ENCODE measurements around the gene ATXN1.

Gene ATXN1

GRCh38 chr6:16694781-16695578 lies 66.3 kb downstream of the ATXN1 start:
- no peak for DNase-seq

DNA sequence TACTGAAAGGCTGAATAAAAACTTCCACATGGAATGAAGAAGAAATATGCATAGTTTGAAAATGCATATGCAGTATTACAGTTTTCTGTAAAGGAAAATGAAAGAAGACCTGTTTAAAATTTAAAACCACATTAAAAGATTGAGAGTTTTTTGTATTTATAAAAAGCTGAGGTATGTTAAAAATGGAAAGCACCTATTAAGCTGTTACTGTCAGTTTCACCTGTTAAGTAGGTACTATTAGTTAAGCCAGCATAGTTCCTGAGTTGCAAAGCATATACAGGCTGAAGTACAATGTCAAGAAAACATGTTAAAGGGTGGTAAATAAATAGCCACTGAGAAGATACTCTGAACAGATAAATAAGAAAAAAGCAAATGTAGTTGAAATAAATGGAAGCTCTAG lies 69.9 kb downstream of the ATXN1 start:
- DNase-seq, result no peak

- no peak for DNase-seq
Measured at GRCh38 chr6:16690608-16691142, 70.6 kb downstream of the ATXN1 start.

- no peak for DNase-seq
Measured at GRCh38 chr6:16689788-16690607, 71.3 kb downstream of the ATXN1 start.

DNA sequence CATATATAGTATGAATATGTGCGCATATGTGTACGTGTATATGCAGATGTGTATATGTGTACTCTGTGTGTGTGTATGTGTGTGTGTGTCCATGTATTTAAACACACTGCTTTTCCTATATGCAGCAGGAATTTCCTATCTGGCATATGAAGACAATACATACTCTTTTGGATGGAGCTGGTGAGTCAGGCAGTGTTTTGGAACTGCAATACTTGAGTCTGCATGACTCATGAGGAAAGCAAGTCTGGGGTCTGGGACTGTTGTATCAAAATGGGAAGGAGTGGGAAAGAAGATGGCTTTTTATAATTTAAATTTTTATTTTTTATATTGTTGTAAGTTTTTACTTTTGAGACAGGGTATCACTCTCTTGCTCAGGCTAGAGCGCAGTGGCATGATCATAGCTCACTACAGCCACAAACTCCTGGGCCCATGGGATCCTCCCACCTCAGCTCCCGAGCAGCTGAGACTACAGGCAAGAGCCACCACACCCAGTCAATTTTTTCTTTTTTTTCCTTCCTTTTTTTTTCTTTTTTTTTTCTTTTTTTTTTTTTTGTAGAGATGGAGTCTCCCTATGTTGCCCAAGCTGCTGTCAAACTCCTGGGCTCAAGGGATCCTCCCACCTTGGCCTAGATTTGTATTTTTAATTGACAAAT lies 72.2 kb downstream of the ATXN1 start:
- no peak for DNase-seq

GRCh38 chr6:16688436-16688835 lies 72.8 kb downstream of the ATXN1 start:
- DNase-seq, result no peak

DNA sequence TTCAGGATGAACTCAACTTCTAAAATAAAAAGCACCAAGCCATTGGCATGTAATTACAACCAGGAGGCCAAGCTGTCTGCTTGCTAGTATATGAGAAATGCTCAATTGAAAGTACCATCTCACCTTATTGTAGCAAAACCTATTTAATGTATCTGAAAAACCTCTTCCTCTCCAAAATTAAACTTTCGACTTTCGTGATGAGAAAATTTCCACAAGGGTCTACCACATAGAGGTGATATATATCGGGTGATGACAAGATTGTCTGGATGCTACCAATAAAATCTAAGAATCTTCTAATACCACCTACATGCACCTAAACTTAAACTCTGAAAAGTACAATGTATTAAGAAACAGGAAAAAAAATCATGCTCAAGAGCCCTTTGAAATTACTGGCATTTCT lies 74.2 kb downstream of the ATXN1 start:
- DNase-seq, result no peak

DNA sequence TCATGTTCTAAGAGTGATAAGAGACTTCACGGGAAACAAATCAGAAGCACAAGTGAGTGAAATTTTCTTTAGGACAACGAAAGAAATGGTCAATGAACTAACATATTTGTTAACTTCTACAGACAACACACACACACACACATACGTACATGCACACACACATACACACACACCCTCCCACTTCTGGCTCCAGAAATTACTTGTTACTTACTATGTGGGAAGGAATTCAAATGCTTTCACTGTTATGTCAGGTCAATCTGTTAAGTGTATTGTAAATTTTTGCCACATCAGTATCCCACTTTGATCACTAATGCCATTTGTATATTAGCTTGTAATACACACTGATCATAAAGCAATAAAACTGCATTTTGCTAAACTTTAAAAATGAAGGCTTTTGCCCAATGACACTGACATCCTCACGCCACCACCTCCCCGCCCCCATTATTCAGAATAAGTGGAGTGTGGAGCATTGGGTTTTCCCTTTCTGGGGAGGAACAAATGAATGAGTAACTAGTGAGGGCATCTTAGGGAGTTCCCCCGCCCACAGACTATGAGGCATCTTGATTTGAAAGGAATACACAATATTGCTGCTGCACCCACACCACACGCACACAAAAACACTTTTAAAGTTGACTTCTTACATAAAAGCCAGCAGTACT lies 76.2 kb downstream of the ATXN1 start:
- DNase-seq, result no peak

DNA sequence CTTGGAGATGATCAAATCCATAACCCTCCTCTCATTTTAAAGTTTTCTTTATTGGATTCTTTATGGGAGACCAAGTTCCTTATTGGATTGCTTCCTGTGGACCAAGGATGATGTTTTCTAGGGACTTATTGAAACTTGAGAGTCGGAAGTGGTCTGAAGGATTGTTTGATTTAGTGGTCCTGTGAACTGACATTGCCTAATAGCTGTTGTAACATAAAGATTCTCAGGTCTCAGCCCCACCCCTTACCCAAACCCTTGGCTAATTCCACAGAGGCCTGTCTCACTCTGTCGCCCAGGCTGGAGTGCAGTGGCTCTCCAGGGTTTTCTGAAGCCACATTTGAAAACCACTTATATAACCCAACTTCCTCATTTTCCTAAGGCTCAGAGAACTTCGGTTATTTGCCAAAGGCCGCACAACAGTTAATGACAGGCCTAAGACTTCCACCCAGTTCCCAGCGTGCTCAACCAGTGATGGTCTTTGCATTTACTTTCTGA lies 77.0 kb downstream of the ATXN1 start:
- DNase-seq, result no peak

- DNase-seq, result no peak
Measured at GRCh38 chr6:16683641-16684194, 77.5 kb downstream of the ATXN1 start.

GRCh38 chr6:16681260-16681873 lies 79.9 kb downstream of the ATXN1 start:
- DNase-seq, result no peak

GRCh38 chr6:16679050-16679449 lies 82.2 kb downstream of the ATXN1 start:
- no peak for DNase-seq

DNA sequence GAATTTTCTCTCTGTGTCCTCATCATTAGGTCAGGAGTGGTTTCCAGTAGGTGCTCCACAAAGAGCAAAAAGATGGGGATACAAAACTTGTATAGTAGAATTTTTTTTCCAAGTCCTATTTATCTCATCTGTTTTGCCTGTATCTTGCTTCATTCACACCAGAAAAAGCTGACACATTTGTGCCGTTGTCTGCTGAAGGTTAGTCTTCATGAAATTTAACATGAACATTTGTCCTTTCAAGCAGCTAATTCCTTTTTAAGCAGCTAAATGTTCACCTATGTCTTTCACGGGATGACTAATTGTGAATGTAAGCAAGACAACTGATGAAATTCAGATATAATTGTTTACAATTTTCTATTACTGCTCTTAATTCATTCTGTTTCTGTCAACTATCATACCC lies 83.8 kb downstream of the ATXN1 start:
- DNase-seq, result no peak

DNA sequence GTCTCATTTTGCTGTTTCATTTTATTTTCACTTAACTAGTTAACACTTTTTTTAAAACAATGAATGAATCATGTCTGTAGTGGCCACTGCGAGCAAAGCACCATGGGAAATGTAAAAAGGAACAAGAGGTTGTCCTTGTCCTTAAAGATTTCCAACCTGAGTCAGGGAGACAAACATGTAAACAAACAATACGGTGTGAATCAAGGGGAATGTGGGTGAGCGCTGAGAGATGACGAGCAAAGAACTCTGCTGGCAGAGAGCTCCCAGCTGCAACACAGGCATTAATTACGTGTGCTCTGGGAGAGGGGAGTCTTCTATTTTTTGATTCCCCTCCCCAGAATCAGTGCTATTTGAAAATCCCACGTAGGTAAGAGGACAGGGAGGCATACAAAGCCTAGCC lies 84.3 kb downstream of the ATXN1 start:
- DNase-seq, result no peak

DNA sequence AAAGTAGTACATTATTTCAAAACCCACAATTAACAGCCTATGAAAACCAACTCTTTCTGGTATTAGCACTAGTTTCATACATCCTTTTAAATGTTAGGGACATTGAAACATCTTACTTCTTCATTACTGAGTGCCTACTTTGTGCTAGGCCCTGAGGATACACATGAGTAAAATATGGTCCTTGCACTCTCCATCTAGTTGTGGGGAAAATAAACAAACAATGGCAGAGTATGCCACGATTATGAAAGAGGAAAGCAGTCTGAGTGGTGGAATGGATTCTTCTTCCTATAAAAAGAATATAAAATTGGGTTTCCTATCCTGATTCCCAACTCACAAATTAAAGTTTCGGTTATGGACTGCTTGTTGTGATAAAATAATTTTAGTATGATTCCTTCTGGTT lies 84.9 kb downstream of the ATXN1 start:
- DNase-seq, result no peak

DNA sequence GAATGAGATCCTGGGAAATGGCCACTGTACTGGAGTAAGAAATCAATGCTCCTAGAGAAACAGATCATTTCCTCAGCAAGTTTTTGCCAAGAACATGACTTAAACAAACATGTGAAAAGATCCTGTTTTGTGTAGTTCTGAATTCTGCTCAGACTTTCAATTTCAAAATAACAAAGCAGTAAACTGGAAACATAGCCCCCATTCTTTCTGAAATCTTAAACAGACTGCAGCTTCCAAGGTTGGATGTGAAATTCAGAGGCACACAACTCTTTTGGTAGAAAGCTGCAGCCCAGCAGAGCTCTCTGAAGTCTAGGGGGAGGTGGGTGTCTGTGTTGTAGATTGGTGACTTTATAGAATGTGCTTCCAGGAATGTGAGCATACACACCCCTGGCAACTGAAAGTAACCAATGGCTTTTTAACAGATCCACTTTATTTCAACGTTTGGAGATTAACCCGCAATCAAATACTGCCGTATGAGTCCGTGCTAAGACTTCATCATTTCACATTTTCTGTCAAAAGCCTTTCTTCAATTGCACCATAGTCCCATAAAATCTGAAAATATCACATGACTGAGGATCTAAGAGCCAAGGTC lies 86.4 kb downstream of the ATXN1 start:
- DNase-seq, result no peak

- DNase-seq, result no peak
Measured at GRCh38 chr6:16673011-16673797, 88.1 kb downstream of the ATXN1 start.

GRCh38 chr6:16671302-16672289 lies 89.7 kb downstream of the ATXN1 start:
- no peak for DNase-seq

DNA sequence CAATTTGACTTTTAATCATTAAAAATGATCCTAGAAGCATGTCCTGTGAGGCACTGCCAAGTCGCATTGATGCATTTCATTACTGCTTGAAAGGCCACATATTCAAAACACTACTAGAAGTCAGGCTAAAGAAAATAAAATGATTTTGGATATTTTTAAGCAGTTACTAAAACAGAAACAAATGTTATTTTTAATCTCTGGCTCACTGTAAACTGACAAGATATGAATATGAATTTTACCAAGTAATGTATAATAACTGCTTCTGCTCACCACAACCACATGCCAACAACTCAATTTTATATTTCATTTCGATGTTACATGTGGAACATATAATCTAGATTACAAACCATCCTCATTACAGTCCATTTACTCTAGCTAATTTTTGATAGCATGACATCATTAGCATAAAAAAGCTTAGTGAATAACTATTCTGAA lies 90.6 kb downstream of the ATXN1 start:
- DNase-seq, result no peak
